Activated CD8-positive, alpha-beta T cell treated with anti-CD3 and anti-CD28 coated beads for 36 hours (primary cell): ENCODE results near the gene CACNB3. TPM values are rescaled to one million over a fixed set of nuclear protein-coding genes. Genes with fewer than 3 reads are reported as not detected.
"Not testable (repeated sequence)": the region's sequence is repeated elsewhere in the genome, so short reads cannot be mapped to it uniquely, and the experiment has no call there.

Source experiments
- ATAC-seq: fragments of 200-7000 bp; cut with Tn5 transposase; one replicate; pipeline ENCODE4 v1.10.0; 2021; ENCODE audit warnings: mild to moderate bottlenecking, moderate library complexity
- CTCF ChIA-PET: fragments of 350-600 bp; sonication (Branson Sonifier 250); formaldehyde crosslinking; loops from one replicate; lab custom pipeline; 2021; ENCODE audit warnings: antibody characterized with exemption; lab: Charles Lee
- POLR2A ChIA-PET: fragments of 350-600 bp; sonication (Branson Sonifier 250); formaldehyde crosslinking; loops from one replicate; lab custom pipeline; 2021; ENCODE audit warnings: antibody characterized with exemption; lab: Charles Lee
- DNase-seq: peaks from one replicate; pipeline ENCODE4 v3.0.0-alpha.2; 2020
- H3K27ac Mint-ChIP-seq: one replicate; pipeline ENCODE4 v1.8.0; 2021; ENCODE audit warnings: mild to moderate bottlenecking, mixed read lengths
- H3K27me3 Mint-ChIP-seq: one replicate; pipeline ENCODE4 v1.8.0; 2021; ENCODE audit warnings: mixed read lengths
- H3K36me3 Mint-ChIP-seq: one replicate; pipeline ENCODE4 v1.8.0; 2021; ENCODE audit warnings: low read depth, mixed read lengths
- H3K4me1 Mint-ChIP-seq: one replicate; pipeline ENCODE4 v1.8.0; 2021; ENCODE audit warnings: low read depth, mixed read lengths
- H3K4me3 Mint-ChIP-seq: one replicate; pipeline ENCODE4 v1.8.0; 2021; ENCODE audit warnings: mild to moderate bottlenecking, moderate library complexity, mixed read lengths
- H3K9me3 Mint-ChIP-seq: one replicate; pipeline ENCODE4 v1.8.0; 2021; ENCODE audit warnings: mixed read lengths
- intact Hi-C: fragments of 100-400 bp; cut with micrococcal nuclease; formaldehyde crosslinking; loops from one replicate; pipeline ENCODE4 v1.10.0; 2022
- total RNA-seq, 2 experiments: library from RNA; stranded (reverse); gene quantifications; one replicate each; pipeline ENCODE4 v1.2.3, GENCODE V29; 2021
- TF ChIP-seq, protein P1 (sequence below): fragments of 200-600 bp; IDR thresholded peaks from one replicate; pipeline ENCODE4 v1.8.0; 2022; ENCODE audit warnings: antibody characterized with exemption, mild to moderate bottlenecking

CACNB3 gene
- total RNA-seq, 2 experiments from 2014 or later: 7.7 to 8.2 TPM

DNA sequence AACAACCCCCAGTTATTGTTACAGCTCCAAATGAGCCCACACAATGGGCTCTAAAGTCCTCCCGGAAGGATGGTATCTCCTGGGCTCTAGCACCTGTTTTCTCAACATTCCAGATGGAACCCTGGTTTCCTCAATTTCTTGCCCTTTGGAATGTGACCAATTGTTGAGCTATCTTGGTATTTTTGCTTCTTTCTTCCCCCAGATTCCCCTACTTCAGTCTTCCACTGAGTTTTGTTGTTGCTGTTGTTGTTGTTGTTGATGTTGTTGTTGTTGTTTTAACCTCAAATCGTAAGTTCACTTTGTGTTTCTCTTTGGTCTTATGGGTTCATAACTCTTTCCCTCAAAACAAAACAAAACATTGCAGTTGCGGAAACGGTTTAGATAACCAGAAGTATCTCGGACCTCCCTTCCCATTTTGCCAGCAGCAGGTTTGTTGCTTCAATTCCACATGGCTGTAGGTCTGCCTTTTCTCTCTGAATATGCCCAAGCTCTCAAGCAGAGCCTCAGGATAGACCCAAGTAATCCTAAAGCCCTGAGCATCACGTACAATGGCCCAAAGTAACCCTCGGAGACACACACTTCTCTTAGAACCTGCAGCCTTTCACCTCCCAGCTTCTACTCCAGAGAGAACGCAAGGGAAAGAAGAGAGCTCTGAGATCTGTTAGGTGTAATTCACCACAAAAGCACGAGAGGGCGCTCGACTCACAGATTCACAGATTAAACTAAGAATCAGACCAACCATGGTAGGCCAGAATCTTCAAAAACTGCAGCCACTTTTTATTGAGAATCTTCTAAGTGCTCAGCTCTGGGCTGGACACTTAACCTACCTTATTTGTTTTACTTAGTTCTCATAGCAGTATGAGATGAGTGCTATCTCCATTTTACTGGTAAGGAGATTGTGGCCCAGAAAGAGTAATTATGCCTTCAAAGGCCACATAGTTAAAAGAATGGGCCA, 34.7 kb downstream of the CACNB3 start:
- TF ChIP-seq, protein P1, sequence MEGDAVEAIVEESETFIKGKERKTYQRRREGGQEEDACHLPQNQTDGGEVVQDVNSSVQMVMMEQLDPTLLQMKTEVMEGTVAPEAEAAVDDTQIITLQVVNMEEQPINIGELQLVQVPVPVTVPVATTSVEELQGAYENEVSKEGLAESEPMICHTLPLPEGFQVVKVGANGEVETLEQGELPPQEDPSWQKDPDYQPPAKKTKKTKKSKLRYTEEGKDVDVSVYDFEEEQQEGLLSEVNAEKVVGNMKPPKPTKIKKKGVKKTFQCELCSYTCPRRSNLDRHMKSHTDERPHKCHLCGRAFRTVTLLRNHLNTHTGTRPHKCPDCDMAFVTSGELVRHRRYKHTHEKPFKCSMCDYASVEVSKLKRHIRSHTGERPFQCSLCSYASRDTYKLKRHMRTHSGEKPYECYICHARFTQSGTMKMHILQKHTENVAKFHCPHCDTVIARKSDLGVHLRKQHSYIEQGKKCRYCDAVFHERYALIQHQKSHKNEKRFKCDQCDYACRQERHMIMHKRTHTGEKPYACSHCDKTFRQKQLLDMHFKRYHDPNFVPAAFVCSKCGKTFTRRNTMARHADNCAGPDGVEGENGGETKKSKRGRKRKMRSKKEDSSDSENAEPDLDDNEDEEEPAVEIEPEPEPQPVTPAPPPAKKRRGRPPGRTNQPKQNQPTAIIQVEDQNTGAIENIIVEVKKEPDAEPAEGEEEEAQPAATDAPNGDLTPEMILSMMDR: peak; percentile 79
- ChIA-PET CTCF (interaction anchor here (0.6 to 12.8 kb wide), 67 partner anchors 8 to 655 kb away, joined by 3 to 294 read pairs (median 5); partner anchors contain the start of genes ARF3, CACNB3, FKBP11 and PRKAG1), POLR2A (interaction anchor here (0.8 to 5.8 kb wide), 17 partner anchors 12 to 278 kb away, joined by 3 to 56 read pairs (median 4); partner anchors contain the start of genes CCNT1, FKBP11, RND1 and TUBA1B)
- Mint-ChIP-seq H3K4me1 (peaks cover 24% of the 10 kb centered on the region), H3K9me3 (no peaks in the 10 kb centered on the region), H3K36me3 (peaks cover 22% of the 10 kb centered on the region), H3K4me3 (peak overlapping the region; percentile 97), H3K27ac (peak overlapping the region; percentile 96), H3K27me3 (no peaks in the 10 kb centered on the region)
- peak; percentile 43 for ATAC-seq
- peak; percentile 97 for DNase-seq
- intact Hi-C loops: loop anchor here (1.0 to 5.0 kb wide), 3 partner anchors 38 to 124 kb away; partner anchors contain the start of gene WNT1

DNA sequence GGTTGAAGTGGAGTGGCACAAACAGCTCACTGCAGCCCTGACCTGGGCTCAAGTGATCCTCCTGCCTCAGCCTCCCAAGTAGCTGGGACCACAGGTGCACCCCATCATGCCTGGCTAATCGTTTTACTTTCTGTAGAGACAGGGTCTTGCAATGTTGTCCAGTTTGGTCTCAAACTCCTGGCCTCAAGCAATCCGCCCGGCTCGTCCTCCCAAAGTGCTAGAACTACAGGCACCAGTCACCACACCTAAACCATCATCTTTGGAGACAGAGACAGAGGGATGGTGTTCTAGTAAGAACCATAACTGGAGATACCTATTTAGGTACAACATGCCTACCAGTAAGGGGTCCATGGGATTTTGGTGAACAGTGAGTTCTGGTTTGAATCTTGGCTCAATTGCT, 36.2 kb downstream of the CACNB3 start:
- Mint-ChIP-seq H3K4me1 (peaks cover 21% of the 10 kb centered on the region), H3K27ac (no peak overlapping the region), H3K9me3 (no peaks in the 10 kb centered on the region), H3K36me3 (peaks cover 19% of the 10 kb centered on the region), H3K4me3 (no peak overlapping the region), H3K27me3 (no peaks in the 10 kb centered on the region)
- intact Hi-C loops: loop anchor here (5.0 kb wide), 1 partner anchor 123 kb away; the partner anchor contains the start of gene WNT1
- CTCF ChIA-PET: interaction anchor here (1.0 to 12.8 kb wide), 12 partner anchors 14 to 234 kb away, joined by 3 to 294 read pairs (median 24); partner anchors contain the start of genes FKBP11 and WNT1
- DNase-seq: no peak
- TF ChIP-seq, protein P1: no peak
- no peak for ATAC-seq
- POLR2A ChIA-PET: interaction anchor here (5.8 kb wide), 1 partner anchor 11 kb away, joined by 56 read pairs; the partner anchor contains the start of gene RND1

DNA sequence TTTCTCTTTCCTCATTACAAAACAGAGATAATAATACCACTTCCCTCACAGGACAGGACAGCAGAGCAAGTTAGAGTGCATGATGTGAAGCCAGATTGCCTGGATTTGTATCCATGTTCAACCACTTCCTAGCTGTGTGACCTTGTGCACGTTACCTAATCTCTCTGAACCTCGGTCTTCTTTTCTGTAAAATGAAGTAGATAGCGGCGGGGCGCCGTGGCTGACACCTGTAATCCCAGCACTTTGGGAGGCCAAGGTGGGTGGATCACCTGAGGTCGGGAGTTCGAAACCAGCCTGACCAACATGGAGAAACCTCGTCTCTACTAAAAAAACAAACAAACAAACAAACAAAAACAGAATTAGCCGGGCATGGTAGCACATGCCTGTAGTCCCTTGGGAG, 36.6 kb downstream of the CACNB3 start:
- not testable (repeated sequence) for H3K27ac Mint-ChIP-seq, H3K9me3 Mint-ChIP-seq, DNase-seq, H3K4me3 Mint-ChIP-seq, ATAC-seq, H3K27me3 Mint-ChIP-seq
- CTCF ChIA-PET: interaction anchor here (1.0 to 12.8 kb wide), 6 partner anchors 15 to 139 kb away, joined by 3 to 294 read pairs (median 46); a partner anchor contains a TSS
- intact Hi-C loops: loop anchor here (5.0 kb wide), 1 partner anchor 122 kb away; the partner anchor contains the start of gene WNT1
- POLR2A ChIA-PET: interaction anchor here (5.8 kb wide), 1 partner anchor 10 kb away, joined by 56 read pairs; the partner anchor contains the start of gene RND1
- H3K36me3 Mint-ChIP-seq: peaks cover 14% of the 10 kb centered on the region
- H3K4me1 Mint-ChIP-seq: peaks cover 17% of the 10 kb centered on the region

DNA sequence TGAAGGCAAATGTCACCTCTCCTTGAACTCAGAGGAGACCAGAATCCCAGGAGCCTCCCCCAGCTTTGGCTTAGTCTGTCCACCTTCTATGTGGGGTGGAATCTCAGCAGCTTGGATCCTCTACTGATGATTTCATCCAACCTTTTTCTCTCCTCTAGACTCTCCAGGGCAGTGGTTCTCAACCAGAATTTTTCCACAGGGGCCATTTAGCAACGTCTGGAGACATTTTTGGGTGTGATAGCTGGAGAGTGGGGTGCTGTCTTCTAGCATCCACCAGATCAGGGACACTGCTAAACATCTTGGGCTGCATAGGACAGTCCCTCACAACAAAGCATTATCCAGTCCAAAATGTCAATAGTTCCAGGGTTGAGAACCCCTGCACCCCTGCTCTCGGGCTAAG, 38.1 kb downstream of the CACNB3 start:
- ATAC-seq: no peak
- ChIA-PET CTCF (interaction anchor here (0.7 to 12.8 kb wide), 6 partner anchors 9 to 121 kb away, joined by 3 to 294 read pairs (median 5); partner anchors contain the start of gene RND1), POLR2A (interaction anchor here (0.5 to 1.5 kb wide), 2 partner anchors 9 to 44 kb away, joined by 3 to 7 read pairs; partner anchors contain the start of gene RND1)
- Mint-ChIP-seq H3K27me3 (no peaks in the 10 kb centered on the region), H3K27ac (no peak overlapping the region), H3K4me3 (no peak overlapping the region), H3K36me3 (peaks cover 3% of the 10 kb centered on the region), H3K9me3 (no peaks in the 10 kb centered on the region), H3K4me1 (peaks cover 9% of the 10 kb centered on the region)
- no peak for DNase-seq
- TF ChIP-seq, protein P1: no peak
- intact Hi-C loops: no loop called here
